ENCODE data around the gene SUN1.

Gene SUN1

GRCh38 chr7:903921-904755 lies 71.9 kb downstream of the SUN1 start:
- DNase-seq (ENCODE audit: low read depth in 2 of 2, low spot score in 1 of 2) = no peak

- DNase-seq (ENCODE audit: low read depth in 2 of 2, low spot score in 1 of 2) = no peak
Observed at GRCh38 chr7:904847-905246, 72.6 kb downstream of the SUN1 start.

DNA sequence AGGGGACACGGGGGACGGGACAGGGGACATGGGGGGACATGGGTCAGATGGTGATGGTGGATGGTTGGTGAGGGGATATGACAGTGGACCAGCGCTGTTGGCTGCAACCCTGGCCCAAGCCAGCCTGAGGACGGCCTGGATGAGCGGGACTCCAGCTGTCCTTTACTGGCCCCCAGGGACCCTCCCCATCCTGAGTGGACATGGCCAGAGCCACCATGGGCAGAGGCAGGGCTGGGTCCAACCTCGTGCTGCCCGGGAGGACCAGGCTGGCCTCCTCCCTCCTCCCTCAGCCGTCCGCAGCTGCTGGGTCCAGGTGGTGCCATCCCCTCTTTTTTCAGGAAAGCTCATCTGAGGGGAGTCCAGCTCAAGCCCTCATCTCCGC lies 74.5 kb downstream of the SUN1 start:
- no peak for DNase-seq (ENCODE audit: low read depth in 2 of 2, low spot score in 1 of 2)

GRCh38 chr7:907158-907980 lies 75.1 kb downstream of the SUN1 start:
- DNase-seq (ENCODE audit: low read depth in 2 of 2, low spot score in 1 of 2) = no peak

DNA sequence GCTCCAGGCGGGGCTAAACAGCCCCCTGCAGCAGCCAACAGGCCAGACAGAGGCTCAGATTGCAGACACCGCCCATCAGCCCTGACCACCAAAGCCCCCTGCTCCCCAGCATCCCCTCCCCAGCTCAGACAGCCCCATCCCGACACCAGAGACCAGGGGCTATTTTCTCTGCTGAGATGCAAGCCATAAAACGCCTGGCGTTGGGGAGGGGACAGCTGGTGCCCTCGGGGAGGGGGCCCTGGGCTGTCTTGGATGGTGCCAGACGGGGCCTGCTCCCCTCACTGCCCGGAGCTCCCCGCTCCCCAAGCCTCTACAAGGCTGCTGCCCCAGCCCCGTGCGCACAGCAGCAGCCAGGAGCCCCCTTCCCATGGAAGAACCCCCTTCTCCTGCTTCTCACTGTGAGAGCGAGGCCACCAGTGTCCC lies 75.9 kb downstream of the SUN1 start:
- no peak for DNase-seq (ENCODE audit: low read depth in 2 of 2, low spot score in 1 of 2)

GRCh38 chr7:908591-909357 lies 76.5 kb downstream of the SUN1 start:
- peak in 1 of 2 donors; percentile 53 for DNase-seq (ENCODE audit: low read depth in 2 of 2, low spot score in 1 of 2)

GRCh38 chr7:909358-910329 lies 77.4 kb downstream of the SUN1 start:
- DNase-seq (ENCODE audit: low read depth in 2 of 2, low spot score in 1 of 2) = no peak

GRCh38 chr7:910441-910861 lies 78.2 kb downstream of the SUN1 start:
- no peak for DNase-seq (ENCODE audit: low read depth in 2 of 2, low spot score in 1 of 2)

- DNase-seq (ENCODE audit: low read depth in 2 of 2, low spot score in 1 of 2) = no peak
Observed at GRCh38 chr7:910931-911431, 78.7 kb downstream of the SUN1 start.

DNA sequence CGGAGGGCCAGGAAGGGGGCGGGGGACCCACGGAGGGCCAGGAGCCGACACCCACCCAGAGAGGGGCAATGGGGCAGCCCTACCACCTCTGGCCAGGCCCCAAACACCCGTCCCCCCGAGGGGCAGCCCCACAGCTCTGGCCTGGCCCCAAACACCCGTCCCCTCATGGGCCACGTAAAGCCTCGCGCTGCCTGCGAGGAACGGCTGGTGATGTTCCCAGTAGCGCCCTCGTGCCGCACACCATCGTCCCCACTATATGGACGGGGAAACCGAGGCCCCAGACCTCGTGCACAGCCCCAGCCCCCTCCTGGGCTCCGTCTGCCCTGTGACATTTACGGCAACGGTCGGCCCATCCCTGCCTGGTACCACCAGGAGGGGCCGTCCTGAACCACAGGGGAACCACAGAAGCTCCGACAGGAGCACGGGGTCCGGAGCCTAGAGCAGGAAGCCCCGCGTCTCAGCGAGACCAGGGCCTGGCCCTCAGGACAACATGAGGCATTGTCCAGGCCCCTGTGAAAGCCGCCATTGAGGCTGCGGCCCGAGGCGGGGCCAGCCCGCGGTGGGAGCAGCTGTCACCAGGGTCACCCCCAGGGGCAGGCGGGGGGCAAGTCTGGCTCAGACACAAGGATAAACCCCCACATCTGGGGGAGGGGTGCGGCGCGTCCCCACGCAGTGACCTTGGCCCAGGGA lies 79.7 kb downstream of the SUN1 start:
- no peak for DNase-seq (ENCODE audit: low read depth in 2 of 2, low spot score in 1 of 2)

- DNase-seq (ENCODE audit: low read depth in 2 of 2, low spot score in 1 of 2) = no peak
Observed at GRCh38 chr7:913736-914520, 81.7 kb downstream of the SUN1 start.

DNA sequence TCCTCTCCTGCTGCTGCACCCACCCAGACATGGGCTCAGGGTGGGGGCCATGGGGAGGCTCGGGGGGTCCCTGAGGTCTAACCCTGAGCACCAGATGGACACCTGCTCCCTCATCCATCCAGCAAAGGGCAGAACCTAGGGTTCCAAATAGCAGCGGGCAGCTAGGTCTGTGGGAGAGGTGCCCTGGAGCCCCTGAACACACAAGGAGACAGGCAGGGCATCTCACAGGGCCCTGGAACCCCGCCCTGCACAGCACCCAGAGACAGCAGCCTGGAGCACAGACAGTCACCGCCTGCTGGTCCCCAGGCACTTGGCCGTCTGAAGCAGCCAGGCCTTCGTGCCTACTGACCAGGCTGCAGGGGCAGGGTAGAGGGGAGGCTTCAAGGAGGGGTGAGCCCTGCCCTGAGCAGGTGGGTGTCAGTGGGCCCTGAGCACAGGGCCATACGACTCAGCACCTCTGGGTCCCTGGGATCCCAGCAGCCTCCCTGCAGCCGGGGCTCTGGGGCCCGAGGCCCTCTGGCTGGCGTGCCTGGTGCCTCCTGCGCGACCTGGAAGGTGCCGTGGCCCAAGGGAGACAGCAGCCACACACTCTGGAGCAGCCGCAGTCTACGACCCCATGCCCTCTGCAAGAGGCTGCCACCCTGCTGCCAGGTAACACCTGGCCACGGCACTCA lies 82.4 kb downstream of the SUN1 start:
- DNase-seq (ENCODE audit: low read depth in 2 of 2, low spot score in 1 of 2) = no peak

DNA sequence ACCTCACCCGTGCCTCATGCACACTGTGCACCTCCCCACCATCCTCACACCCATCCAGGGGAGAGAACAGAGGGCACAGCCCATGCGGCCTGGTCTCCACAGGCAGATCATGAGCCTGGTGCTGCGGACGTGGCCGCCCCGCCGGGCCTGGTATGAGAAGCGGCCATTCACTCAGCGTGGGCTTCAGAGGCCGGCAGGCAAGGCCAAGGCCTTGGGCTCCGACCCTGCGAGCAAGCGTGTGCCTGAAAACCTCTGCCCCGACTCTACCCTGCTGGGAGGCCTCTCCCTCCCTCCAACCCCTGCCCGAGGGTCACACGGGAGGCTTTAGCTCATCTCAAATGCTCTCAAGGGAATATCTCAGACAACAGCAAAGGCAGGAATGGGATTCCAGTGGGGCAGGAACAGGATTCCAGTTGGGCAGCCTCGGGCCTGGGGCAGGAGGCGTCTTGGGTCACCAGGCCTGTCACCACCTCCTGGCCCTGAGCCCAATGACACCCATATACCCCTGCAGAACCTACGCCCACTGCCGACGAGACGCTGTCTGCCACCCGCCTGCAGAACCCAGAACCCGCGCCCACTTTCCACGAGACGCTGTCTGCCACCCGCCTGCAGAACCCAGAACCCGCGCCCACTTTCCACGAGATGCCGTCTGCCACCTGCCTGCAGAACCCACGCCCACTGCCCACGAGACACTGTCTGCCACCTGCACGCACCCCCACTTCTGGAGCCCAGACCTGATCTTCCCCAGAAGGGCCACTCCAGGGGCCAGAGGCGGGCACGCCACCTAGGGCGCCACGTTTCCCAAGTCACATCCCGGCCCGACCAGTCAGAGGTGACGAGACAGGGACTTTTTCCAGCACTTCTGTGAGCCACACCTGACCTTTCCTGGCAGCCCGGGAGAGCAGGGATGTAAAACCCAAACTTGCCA lies 83.3 kb downstream of the SUN1 start:
- no peak for DNase-seq (ENCODE audit: low read depth in 2 of 2, low spot score in 1 of 2)

DNA sequence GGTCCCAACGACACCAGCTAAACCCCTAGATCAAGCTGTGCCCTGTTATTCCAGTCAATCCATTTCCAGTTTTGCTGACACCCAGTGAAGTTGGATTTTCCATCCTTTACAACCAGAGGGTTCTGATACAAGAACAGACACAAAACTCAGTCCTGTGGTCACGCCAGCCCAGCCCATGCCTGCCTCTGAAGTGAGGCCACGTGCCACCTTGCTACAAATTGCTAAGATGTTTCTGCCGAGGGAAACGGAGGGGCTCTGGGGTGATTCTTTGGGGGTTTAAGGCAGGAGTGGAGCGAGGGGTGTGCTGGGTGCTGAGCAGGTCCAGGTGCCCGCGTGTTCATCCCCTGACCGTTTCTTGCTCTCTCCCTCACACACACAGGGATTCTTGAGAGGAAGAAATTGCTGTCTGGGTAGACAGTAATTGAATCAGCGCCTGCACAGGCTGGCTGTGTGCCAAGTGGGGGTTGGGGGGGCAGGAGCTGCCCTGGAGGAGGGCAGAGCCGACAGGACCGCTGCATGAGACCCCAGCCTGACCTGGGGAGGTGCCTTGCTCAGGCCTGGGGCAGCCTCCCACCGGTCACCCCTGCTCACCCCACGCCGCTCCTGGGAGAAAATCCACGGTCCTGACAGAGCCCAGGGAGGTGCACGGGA lies 84.1 kb downstream of the SUN1 start:
- no peak for DNase-seq (ENCODE audit: low read depth in 2 of 2, low spot score in 1 of 2)

DNA sequence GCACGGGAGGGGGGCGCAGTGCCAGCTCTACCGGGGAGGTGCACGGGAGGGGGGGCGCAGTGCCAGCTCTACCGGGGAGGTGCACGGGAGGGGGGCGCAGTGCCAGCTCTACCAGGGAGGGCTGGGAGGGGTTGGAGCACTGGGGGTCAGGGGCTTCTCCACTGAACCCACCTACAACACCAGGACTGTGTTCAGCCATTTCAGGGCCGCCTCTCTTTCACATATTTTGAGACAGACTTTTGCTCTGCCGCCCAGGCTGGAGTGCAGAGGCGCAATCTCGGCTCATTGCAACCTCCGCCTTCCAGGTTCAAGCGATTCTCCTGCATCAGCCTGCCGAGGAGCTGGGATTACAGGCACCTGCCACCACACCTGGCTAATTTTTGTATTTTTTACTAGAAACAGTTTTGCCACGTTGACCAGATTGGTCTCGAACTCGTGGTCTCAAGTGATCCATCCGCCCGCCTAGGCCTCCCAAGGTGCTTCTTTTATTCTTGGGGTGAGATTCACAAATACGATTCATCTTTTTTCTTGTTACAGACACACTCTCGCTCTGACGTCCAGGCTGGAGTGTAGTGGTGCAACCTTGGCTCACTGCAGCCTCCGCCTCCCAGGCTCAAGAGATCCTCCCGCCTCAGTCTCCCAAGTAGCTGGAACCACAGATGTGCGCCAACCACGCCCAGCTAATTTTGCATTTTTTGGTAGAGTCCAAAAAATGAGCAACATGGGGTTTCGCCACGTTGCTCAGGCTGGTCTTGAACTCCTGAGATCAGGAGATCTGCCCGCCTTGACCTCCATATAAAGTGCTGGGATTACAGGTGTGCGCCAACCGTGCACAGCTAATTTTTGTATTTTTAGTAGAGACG lies 85.2 kb downstream of the SUN1 start:
- DNase-seq (ENCODE audit: low read depth in 2 of 2, low spot score in 1 of 2) = no peak

DNA sequence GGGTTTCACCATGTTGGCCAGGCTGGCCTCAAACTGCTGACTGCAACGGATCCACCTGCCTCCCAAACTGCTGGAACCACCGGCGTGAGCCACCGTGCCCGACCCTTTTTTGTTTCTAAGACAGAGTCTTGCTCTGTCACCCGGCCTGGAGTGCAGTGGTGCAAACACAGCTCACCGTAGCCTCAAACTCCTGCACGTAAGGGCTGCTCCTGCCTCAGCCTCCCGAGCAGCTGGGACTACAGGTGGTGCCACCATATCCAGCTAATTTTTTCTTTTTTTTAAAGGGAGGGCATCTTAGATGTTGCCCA lies 85.8 kb downstream of the SUN1 start:
- no peak for DNase-seq (ENCODE audit: low read depth in 2 of 2, low spot score in 1 of 2)

Data from stimulated activated CD8-positive, alpha-beta memory T cell treated with anti-CD3 and anti-CD28 coated beads, Interleukin-4, amount 100 ng/mL, for 4 hours (primary cell).